ENCODE results near the gene CEP350. TPM values are rescaled to one million over a fixed set of nuclear protein-coding genes. Genes with fewer than 3 reads are reported as not detected.

CEP350 gene
- total RNA-seq, 1 experiment from 2014 or later = 27.6 TPM

GRCh38 chr1:179921472-179921871, 33.1 kb upstream of the CEP350 start:
- TF ChIP-seq ZNF274 (IDR thresholded peaks at IDR 0.05; ENCODE audit: low read depth, low read length) (no peak), CEBPB (IDR thresholded peaks at IDR 0.05; ENCODE audit: low read depth) (no peak), CTCF (IDR thresholded peaks at IDR 0.05 in 2 of 3, conservative IDR thresholded peaks at IDR 0.05 in 1 of 3; ENCODE audit: borderline replicate concordance in 1 of 3, insufficient read depth in 1 of 3, low read depth in 2 of 3, low read length in 2 of 3) (no peak), POLR2A (IDR thresholded peaks at IDR 0.05; ENCODE audit: borderline replicate concordance, extremely low read depth, insufficient read depth, insufficient read length) (no peak)
- TF ChIP-seq, protein P1, sequence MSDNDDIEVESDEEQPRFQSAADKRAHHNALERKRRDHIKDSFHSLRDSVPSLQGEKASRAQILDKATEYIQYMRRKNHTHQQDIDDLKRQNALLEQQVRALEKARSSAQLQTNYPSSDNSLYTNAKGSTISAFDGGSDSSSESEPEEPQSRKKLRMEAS (IDR thresholded peaks at IDR 0.05) = no peak
- no peak overlapping the region for H3K27ac ChIP-seq (ENCODE audit: low read depth, low read length)
- no TSS peak for BruUV-seq (replicated peaks)

DNA sequence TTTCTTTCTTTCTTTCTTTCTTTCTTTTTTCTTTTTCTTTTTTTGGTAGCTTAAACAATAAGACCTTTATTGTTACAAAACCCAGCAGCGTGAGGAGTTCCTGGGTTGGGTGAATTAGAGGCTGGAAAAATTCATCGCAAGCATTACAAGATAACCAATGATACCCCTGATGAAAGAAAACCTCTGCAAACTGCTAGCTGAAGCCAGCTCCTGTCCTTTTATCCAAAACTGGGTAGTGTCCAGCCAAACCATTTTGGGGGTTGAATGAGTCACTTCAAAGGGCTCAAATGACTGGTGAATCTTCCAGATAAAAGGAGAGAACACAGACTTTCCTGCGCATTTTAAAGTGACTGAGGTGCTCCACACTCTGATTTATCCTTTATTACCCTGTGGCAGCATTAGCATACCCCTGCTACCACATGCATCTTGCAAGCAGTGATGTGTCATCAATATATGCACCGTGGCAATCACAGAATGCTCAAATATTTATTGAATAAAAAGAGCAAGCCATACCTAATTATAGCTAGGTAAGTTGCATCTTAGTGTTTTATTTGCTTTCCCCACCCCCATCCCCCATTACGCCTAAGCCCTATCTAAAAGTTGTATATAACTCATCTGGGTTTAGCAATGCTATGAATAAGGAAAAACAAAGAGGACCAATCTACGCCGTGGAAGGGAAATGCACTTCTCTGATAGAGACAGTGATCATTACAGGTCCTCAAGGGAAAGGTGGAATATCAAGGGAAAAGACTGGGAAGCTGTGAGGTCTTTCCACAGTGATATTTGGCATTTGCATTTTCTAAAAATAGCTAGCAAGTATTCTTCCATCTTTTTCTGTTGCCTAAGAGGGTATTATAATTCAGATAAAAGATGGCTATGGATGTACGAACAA, 32.4 kb upstream of the CEP350 start:
- ChIA-PET POLR2A (no interaction called here), CTCF (no interaction called here), RAD21 (ENCODE audit: low non-redundant PET in 1 of 2, low total read pairs in 2 of 2, uncharacterized antibody in 2 of 2, unreplicated experiment in 2 of 2) (no interaction called here)
- Histone ChIP-seq H3K36me3 (ENCODE audit: control insufficient read depth in 1 of 2, insufficient read depth in 2 of 2, low read length in 2 of 2) (peaks cover 4 to 16% of the 10 kb centered on the region in 2 experiments; a peak in 2 of 4 replicates), H3K9me2 (ENCODE audit: insufficient read depth) (no peaks in the 10 kb centered on the region), H3K27ac (ENCODE audit: low read depth, low read length) (no peak overlapping the region), H3K4me2 (ENCODE audit: low read length) (no peak overlapping the region), H3K79me2 (ENCODE audit: insufficient read depth, low read length) (no peaks in the 10 kb centered on the region), H3K4me3 (replicated peaks in 1 of 2; ENCODE audit: low read depth in 1 of 2, low read length in 2 of 2) (no peak overlapping the region), H3K9ac (ENCODE audit: low read length) (no peak overlapping the region), H3K9me3 (ENCODE audit: control insufficient read depth in 1 of 2, insufficient read depth in 1 of 2, low read depth in 1 of 2, low read length in 2 of 2) (no peaks in the 10 kb centered on the region), H4K20me1 (ENCODE audit: insufficient read depth) (no peaks in the 10 kb centered on the region), H3K27me3 (ENCODE audit: insufficient read depth, low read length) (no peaks in the 10 kb centered on the region), H2AFZ (ENCODE audit: low read depth, low read length, poor library complexity, severe bottlenecking) (no peak overlapping the region), H3K4me1 (ENCODE audit: control insufficient read depth in 1 of 2, insufficient read depth in 2 of 2, low read length in 2 of 2) (no peaks in the 10 kb centered on the region)
- DNase-seq (ENCODE audit: low read depth, low spot score) (no peak), ATAC-seq (no peak)
- intact Hi-C loops (cut with micrococcal nuclease) = no loop called here
- no TSS peak for BruUV-seq (replicated peaks)
- TF ChIP-seq SRF (IDR thresholded peaks at IDR 0.05; ENCODE audit: low read depth) (no peak), CTCF (IDR thresholded peaks at IDR 0.05 in 2 of 3, conservative IDR thresholded peaks at IDR 0.05 in 1 of 3; ENCODE audit: borderline replicate concordance in 1 of 3, insufficient read depth in 1 of 3, low read depth in 2 of 3, low read length in 2 of 3) (no peak), ZFX (IDR thresholded peaks at IDR 0.05) (no peak), EZH2 (IDR thresholded peaks at IDR 0.05) (no peak), EZH2phosphoT487 (IDR thresholded peaks at IDR 0.05; ENCODE audit: borderline replicate concordance) (no peak), ELF1 (IDR thresholded peaks at IDR 0.05; ENCODE audit: borderline replicate concordance, low read depth) (no peak)

More at GRCh38 chr1:179921472-179921871, 33.1 kb upstream of the CEP350 start:
- Histone ChIP-seq H4K20me1 (ENCODE audit: insufficient read depth) (no peaks in the 10 kb centered on the region), H3K4me3 (replicated peaks in 1 of 2; ENCODE audit: low read depth in 1 of 2, low read length in 2 of 2) (no peak overlapping the region), H3K36me3 (ENCODE audit: control insufficient read depth in 1 of 2, insufficient read depth in 2 of 2, low read length in 2 of 2) (peaks cover 4 to 16% of the 10 kb centered on the region in 2 experiments; a peak in 2 of 4 replicates), H3K4me1 (ENCODE audit: control insufficient read depth in 1 of 2, insufficient read depth in 2 of 2, low read length in 2 of 2) (no peaks in the 10 kb centered on the region), H3K79me2 (ENCODE audit: insufficient read depth, low read length) (no peaks in the 10 kb centered on the region), H3K27me3 (ENCODE audit: insufficient read depth, low read length) (no peaks in the 10 kb centered on the region), H3K9me2 (ENCODE audit: insufficient read depth) (no peaks in the 10 kb centered on the region), H2AFZ (ENCODE audit: low read depth, low read length, poor library complexity, severe bottlenecking) (no peak overlapping the region), H3K4me2 (ENCODE audit: low read length) (no peak overlapping the region), H3K9me3 (ENCODE audit: control insufficient read depth in 1 of 2, insufficient read depth in 1 of 2, low read depth in 1 of 2, low read length in 2 of 2) (no peaks in the 10 kb centered on the region), H3K9ac (ENCODE audit: low read length) (no peak overlapping the region)
- ChIA-PET POLR2A (no interaction called here), RAD21 (ENCODE audit: low non-redundant PET in 1 of 2, low total read pairs in 2 of 2, uncharacterized antibody in 2 of 2, unreplicated experiment in 2 of 2) (no interaction called here), CTCF (no interaction called here)
- DNase-seq (ENCODE audit: low read depth, low spot score) (no peak), ATAC-seq (no peak)
- intact Hi-C loops (cut with micrococcal nuclease) = no loop called here

Measured in HCT116 (cell line).